SH-SY5Y (cell line): ENCODE measurements around the gene DUSP21.

ENCODE experiments used
- GATA2 ChIP-seq: IDR thresholded peaks from 2 replicates; pipeline ENCODE4 v1.6.1; 2011; ENCODE audit warnings: mild to moderate bottlenecking, low read depth, low read length
- GATA3 ChIP-seq: IDR thresholded peaks from 2 replicates; pipeline ENCODE4 v1.6.1; 2011; ENCODE audit warnings: low read depth, mild to moderate bottlenecking, low read length, moderate library complexity

DNA sequence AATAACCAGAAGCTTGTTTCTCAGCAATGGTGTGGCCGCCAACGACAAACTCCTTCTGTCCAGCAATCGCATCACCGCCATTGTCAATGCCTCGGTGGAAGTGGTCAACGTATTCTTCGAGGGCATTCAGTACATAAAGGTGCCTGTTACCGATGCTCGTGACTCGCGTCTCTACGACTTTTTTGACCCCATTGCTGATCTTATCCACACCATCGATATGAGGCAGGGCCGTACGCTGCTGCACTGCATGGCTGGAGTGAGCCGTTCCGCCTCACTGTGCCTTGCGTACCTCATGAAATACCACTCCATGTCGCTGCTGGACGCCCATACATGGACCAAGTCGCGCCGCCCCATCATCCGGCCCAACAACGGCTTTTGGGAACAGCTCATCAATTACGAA lies 383 bp downstream of the DUSP21 start:
- TF ChIP-seq GATA2, result no peak
- no peak for TF ChIP-seq GATA3
